Upper lobe of right lung (tissue), 1 donor: ENCODE data around the gene ASTN2. TPM values are rescaled to one million over a fixed set of nuclear protein-coding genes. Genes with fewer than 3 reads are reported as not detected.

Experiments used
- ATAC-seq: fragments of 200-7000 bp; cut with Tn5 transposase; one replicate; pipeline ENCODE4 v1.9.1; 2020; ENCODE audit warnings: mild to moderate bottlenecking, moderate library complexity
- DNase-seq: peaks from one replicate; pipeline ENCODE4 v3.0.0-alpha.2; 2020
- H3K27ac ChIP-seq: fragments of 200-600 bp; one replicate; pipeline ENCODE4 v1.8.0; 2022
- H3K27me3 ChIP-seq: fragments of 200-600 bp; one replicate; pipeline ENCODE4 v1.8.0; 2022; ENCODE audit warnings: mild to moderate bottlenecking
- H3K36me3 ChIP-seq: fragments of 200-600 bp; one replicate; pipeline ENCODE4 v1.8.0; 2022
- H3K4me1 ChIP-seq: fragments of 200-600 bp; one replicate; pipeline ENCODE4 v1.8.0; 2022
- H3K4me3 ChIP-seq: fragments of 200-600 bp; one replicate; pipeline ENCODE4 v1.8.0; 2022; ENCODE audit warnings: mild to moderate bottlenecking
- H3K9me3 ChIP-seq: fragments of 200-600 bp; one replicate; pipeline ENCODE4 v1.8.0; 2022
- intact Hi-C: fragments of 100-400 bp; cut with DNase I; formaldehyde crosslinking; loops from one replicate; pipeline ENCODE4 v1.11.0; 2022
- total RNA-seq: library from RNA; stranded (reverse); fragmentation: NEBNext Ultra II Directional; extraction: Animal tissue kit (Norgen Biotek cat#: 25700); gene quantifications from one replicate; pipeline ENCODE4 v1.2.1, GENCODE V29; 2021
- TF ChIP-seq, protein P1 (sequence below): fragments of 200-600 bp; IDR thresholded peaks from one replicate; pipeline ENCODE4 v1.8.0; 2022; ENCODE audit warnings: antibody characterized with exemption
- donor health status: DM: no; HTN: yes; CAD: no; lungs with severe emphysema.

ASTN2 gene
- total RNA-seq, 1 donor from 2014 or later: 3.8 TPM

DNA sequence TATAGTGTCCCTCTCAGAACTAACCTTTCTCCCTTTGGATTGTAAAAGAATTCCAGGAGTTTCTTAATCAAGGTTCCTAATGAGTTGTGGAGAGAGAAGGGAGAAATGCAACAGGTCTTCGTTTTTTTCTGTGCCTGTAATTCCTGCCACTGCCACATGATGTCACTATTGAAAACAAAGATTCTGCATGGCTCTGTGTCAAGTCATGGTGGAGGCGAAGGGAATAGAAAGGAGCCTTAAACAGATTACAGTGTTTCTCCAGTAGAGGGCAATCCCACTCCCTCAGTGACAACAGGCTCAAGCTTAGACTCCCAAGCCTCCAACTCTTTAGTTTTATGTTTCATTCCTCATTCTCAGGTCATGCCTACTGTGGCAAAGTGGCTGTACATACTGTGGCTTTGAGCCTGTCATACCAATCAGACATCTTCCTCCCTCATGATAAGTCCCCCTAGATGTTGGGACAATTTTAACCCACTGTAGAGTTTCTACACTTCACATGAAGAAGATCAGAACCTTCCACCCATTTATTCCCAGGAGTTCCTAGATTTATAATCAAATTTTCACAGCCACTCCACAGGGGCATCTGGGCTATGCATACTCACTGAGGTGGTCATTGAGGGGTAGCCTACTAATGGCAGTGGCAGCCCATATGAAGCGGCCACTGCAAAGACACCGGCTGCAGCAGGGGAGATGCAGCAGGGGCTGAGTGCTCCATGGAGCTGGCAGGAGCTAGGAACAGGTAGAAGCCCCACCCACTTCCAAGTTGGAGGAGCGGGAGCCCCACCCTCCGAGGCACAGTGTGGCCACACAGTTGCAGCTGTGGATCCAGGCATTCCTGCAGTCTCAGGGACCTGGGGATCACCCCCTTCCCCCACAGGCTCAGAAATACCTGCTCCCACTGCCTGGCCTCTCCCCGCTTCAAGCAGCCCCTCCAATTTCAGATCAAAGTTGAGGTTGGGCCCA is 825.2 kb downstream of the ASTN2 start:
- ATAC-seq (peak; percentile 62), DNase-seq (no peak)
- Histone ChIP-seq H3K27ac (no peak overlapping the region), H3K9me3 (peaks cover 9% of the 10 kb centered on the region), H3K36me3 (no peaks in the 10 kb centered on the region), H3K4me3 (no peak overlapping the region), H3K27me3 (no peaks in the 10 kb centered on the region), H3K4me1 (no peaks in the 10 kb centered on the region)
- TF ChIP-seq, protein P1, sequence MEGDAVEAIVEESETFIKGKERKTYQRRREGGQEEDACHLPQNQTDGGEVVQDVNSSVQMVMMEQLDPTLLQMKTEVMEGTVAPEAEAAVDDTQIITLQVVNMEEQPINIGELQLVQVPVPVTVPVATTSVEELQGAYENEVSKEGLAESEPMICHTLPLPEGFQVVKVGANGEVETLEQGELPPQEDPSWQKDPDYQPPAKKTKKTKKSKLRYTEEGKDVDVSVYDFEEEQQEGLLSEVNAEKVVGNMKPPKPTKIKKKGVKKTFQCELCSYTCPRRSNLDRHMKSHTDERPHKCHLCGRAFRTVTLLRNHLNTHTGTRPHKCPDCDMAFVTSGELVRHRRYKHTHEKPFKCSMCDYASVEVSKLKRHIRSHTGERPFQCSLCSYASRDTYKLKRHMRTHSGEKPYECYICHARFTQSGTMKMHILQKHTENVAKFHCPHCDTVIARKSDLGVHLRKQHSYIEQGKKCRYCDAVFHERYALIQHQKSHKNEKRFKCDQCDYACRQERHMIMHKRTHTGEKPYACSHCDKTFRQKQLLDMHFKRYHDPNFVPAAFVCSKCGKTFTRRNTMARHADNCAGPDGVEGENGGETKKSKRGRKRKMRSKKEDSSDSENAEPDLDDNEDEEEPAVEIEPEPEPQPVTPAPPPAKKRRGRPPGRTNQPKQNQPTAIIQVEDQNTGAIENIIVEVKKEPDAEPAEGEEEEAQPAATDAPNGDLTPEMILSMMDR: peak; percentile 40
- intact Hi-C loops: no loop called here

DNA sequence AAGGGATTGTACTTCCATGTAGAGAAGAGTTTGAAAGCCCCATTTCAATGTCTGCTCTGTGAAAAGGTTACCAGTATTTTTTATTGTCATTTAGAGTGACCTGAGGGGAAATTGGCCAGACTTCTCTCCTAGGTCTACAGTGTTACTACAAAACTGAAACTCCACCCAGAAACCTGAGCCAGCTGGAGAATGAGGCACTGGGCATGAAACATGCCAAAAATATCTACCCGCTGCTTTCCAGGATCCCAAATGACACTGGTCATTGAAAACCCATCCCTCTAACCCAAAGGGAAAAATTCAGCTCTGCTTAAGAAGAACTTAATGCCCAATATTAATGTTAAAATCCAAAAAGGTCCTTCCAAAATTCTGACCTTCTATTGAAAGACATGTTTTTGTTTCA is 826.9 kb downstream of the ASTN2 start:
- H3K4me3 ChIP-seq: no peak overlapping the region
- intact Hi-C loops: no loop called here
- H3K9me3 ChIP-seq: peaks cover 9% of the 10 kb centered on the region
- ATAC-seq (no peak), DNase-seq (no peak)
- H3K36me3 ChIP-seq: no peaks in the 10 kb centered on the region
- no peaks in the 10 kb centered on the region for H3K27me3 ChIP-seq
- no peak overlapping the region for H3K27ac ChIP-seq
- TF ChIP-seq, protein P1: no peak
- no peaks in the 10 kb centered on the region for H3K4me1 ChIP-seq

DNA sequence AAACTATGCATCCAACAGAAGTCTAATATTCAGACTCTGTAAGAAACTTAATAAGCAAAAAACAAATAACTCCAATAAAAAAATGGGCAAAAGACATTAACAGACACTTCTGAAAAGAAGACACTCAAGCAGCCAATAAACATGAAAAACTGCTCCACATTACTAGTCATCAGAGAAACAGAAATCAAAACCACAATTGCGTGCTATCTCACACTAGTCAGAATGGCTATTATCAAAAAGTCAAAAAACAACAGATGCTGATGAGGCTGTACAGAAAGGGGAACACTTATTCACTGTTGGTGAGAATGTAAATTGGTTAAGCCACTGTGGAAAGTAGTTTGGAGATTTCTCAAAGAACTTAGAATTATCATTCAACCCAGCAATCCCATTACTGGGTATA is 829.0 kb downstream of the ASTN2 start:
- no peak for ATAC-seq
- no peaks in the 10 kb centered on the region for H3K27me3 ChIP-seq
- H3K4me1 ChIP-seq: no peaks in the 10 kb centered on the region
- H3K4me3 ChIP-seq: no peak overlapping the region
- no peak for DNase-seq
- H3K27ac ChIP-seq: no peak overlapping the region
- H3K9me3 ChIP-seq: peaks cover 9% of the 10 kb centered on the region
- TF ChIP-seq, protein P1: no peak
- H3K36me3 ChIP-seq: no peaks in the 10 kb centered on the region
- intact Hi-C loops: no loop called here

DNA sequence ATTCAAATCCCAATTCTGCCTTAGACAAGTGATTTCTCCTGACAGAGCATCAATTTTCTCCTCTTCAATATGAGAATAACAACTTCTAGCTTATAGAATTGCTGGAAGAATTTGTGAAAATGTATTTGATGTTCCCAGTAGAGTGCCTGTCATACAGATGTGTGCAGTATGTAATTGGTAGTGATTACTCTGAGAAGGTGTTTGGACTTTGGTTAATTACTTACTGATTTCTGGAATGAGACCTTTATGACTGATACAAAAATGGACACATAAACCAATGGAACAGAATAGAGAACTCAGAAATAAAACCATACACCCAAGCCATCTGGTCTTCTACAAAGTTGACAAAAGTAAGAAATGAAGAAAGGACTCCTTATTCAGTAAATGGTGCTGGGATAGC is 829.7 kb downstream of the ASTN2 start:
- no peak overlapping the region for H3K4me3 ChIP-seq
- H3K9me3 ChIP-seq: peaks cover 9% of the 10 kb centered on the region
- no peaks in the 10 kb centered on the region for H3K36me3 ChIP-seq
- TF ChIP-seq, protein P1: no peak
- intact Hi-C loops: no loop called here
- DNase-seq (no peak), ATAC-seq (no peak)
- H3K4me1 ChIP-seq: no peaks in the 10 kb centered on the region
- H3K27ac ChIP-seq: no peak overlapping the region
- H3K27me3 ChIP-seq: no peaks in the 10 kb centered on the region

DNA sequence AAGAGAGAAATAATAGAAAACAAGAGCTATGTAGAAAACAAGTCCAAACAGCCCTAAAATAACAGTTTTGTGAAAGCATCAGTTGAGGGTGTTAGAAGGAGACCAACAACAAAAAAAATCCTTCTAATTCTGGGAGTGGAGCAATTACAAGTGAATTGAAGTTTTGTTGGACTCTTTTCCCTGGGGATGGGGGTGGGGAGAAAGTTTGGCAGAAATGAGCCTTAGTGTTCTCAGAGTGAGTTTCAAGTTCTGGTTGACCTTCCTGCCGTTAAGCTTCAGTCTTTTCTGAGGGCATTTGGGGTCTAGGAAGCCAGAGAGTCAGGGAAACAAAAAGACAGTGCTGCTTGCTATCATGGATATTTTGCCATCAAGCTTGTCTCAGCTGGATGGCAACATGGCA is 834.0 kb downstream of the ASTN2 start:
- H3K27ac ChIP-seq: no peak overlapping the region
- TF ChIP-seq, protein P1: no peak
- ATAC-seq (no peak), DNase-seq (no peak)
- H3K4me1 ChIP-seq: no peaks in the 10 kb centered on the region
- intact Hi-C loops: no loop called here
- H3K4me3 ChIP-seq: no peak overlapping the region
- H3K27me3 ChIP-seq: no peaks in the 10 kb centered on the region
- no peaks in the 10 kb centered on the region for H3K36me3 ChIP-seq
- no peaks in the 10 kb centered on the region for H3K9me3 ChIP-seq
